K562 (cell line): ENCODE measurements around the gene TEX52. TPM values are rescaled to one million over a fixed set of nuclear protein-coding genes. Genes with fewer than 3 reads are reported as not detected.

Experiments
- ARID3A ChIP-seq: IDR thresholded peaks from 2 replicates; pipeline ENCODE4 v1.6.1; 2012; ENCODE audit warnings: low read depth, low read length, improper control_type of control experiment, borderline replicate concordance
- CHAMP1 ChIP-seq: fragments of 450-650 bp; IDR thresholded peaks from 2 replicates; pipeline ENCODE4 v1.6.1; 2016; ENCODE audit warnings: mild to moderate bottlenecking
- DNMT1 ChIP-seq: fragments of 450-650 bp; IDR thresholded peaks from 2 replicates; pipeline ENCODE4 v1.6.1; 2016; ENCODE audit warnings: antibody characterized with exemption, mild to moderate bottlenecking
- E2F8 ChIP-seq: fragments of 450-650 bp; IDR thresholded peaks from 2 replicates; pipeline ENCODE4 v1.7.1; 2018; ENCODE audit warnings: mild to moderate bottlenecking, low read depth; ENCODE audit not compliant: partially characterized antibody
- HMG20A ChIP-seq: fragments of 450-650 bp; formaldehyde crosslinking; conservative IDR thresholded peaks from 2 replicates; pipeline ENCODE4 v1.4.0; 2020; ENCODE audit warnings: mild to moderate bottlenecking, mixed read lengths
- HMGN3 ChIP-seq: IDR thresholded peaks from 2 replicates; pipeline ENCODE4 v1.6.1; 2011; ENCODE audit warnings: borderline replicate concordance, low read depth, mild to moderate bottlenecking, mixed read lengths, low read length; ENCODE audit not compliant: insufficient read length; ENCODE audit errors: extremely low read depth
- ILK ChIP-seq: fragments of 450-650 bp; IDR thresholded peaks from 2 replicates; pipeline ENCODE4 v1.6.1; 2016; ENCODE audit warnings: missing genetic modification characterization, low read depth, mild to moderate bottlenecking, missing compliant biosample characterization, moderate library complexity, borderline replicate concordance
- NELFE ChIP-seq: IDR thresholded peaks from 2 replicates; pipeline ENCODE4 v1.6.1; 2011; ENCODE audit warnings: mild to moderate bottlenecking; ENCODE audit not compliant: insufficient read depth, insufficient read length
- PHF20 ChIP-seq: fragments of 450-650 bp; IDR thresholded peaks from 2 replicates; pipeline ENCODE4 v1.6.1; 2018; ENCODE audit not compliant: partially characterized antibody
- SREBF1 ChIP-seq: fragments of 150-350 bp; IDR thresholded peaks from 2 replicates; pipeline ENCODE4 v1.6.1; 2014; ENCODE audit warnings: antibody characterized with exemption, low read depth, low read length, borderline replicate concordance
- ZBTB49 ChIP-seq: sonication (generic); formaldehyde crosslinking; IDR thresholded peaks from 2 replicates; pipeline ENCODE4 v1.8.0; 2022; ENCODE audit warnings: missing genetic modification reagents, mild to moderate bottlenecking, borderline replicate concordance
- ZNF280A ChIP-seq: fragments of 450-650 bp; IDR thresholded peaks from 2 replicates; pipeline ENCODE4 v1.6.1; 2018; ENCODE audit warnings: mild to moderate bottlenecking, low read depth; ENCODE audit not compliant: partially characterized antibody
- polyA plus RNA-seq, 8 experiments: library from polyadenylated mRNA; depleted of rRNA in 4 of 8; stranded (reverse) in 5 of 8; unstranded in 3 of 8; fragments of >200 nt; fragmentation: Nextera tagmentation in 2 of 8; fragmentation: Illumina TruSeq in 1 of 8; extraction: Ambion mirVana in 2 of 8; extraction: Trizol in 1 of 8; gene quantifications; 2 replicates each; pipeline versions ENCODE4 v1.2.1 to v1.2.3, GENCODE V29; 2011 to 2014; ENCODE audit warnings: inconsistent platforms in 1 of 8, missing spikeins in 1 of 8
- total RNA-seq, 7 experiments: library from RNA; depleted of rRNA in 6 of 7; stranded (reverse); fragments of >200 nt in 6 of 7; fragmentation: Illumina TruSeq in 2 of 7; extraction: Trizol in 2 of 7; gene quantifications; 2 replicates each; pipeline versions ENCODE4 v1.2.1 to v1.2.3, GENCODE V29; 2011 to 2021; ENCODE audit warnings: low replicate concordance in 1 of 7

TEX52 gene
- total and polyA plus RNA-seq, 9 of the 15 experiments (the other 6 are each of a cell fraction or from before 2014, with no cell fraction given): not detected

GRCh38 chr12:2890388-2891239, 33.8 kb upstream of the TEX52 start, which contains the start of gene TULP3 (continued):
- TF ChIP-seq CHAMP1 (no peak), NELFE (no peak), SREBF1 (0 out of 2 replicates have a peak, but pooled peaks have one; percentile 65), ARID3A (no peak), ZBTB49 (CRISPR knock-in tag) (no peak), HMG20A (no peak), ZNF280A (no peak), PHF20 (peak; percentile 33), HMGN3 (peak; percentile 58), DNMT1 (no peak), ILK (tag) (no peak), E2F8 (no peak)
